H1 (cell line): ENCODE data around the gene SHROOM2. TPM values are rescaled to one million over a fixed set of nuclear protein-coding genes. Genes with fewer than 3 reads are reported as not detected.
A peak's percentile ranks its signal among the peaks of the same experiment; 100 is the strongest.

Experiments
- CTCF ChIA-PET: fragments of 300-600 bp; sonication (Branson Sonifier 250); formaldehyde crosslinking; loops from one replicate; lab custom pipeline; 2021; ENCODE audit not compliant: partially characterized antibody; lab: Charles Lee
- POLR2A ChIA-PET: fragments of 300-600 bp; sonication (Branson Sonifier 250); formaldehyde crosslinking; loops from one replicate; lab custom pipeline; 2021; ENCODE audit warnings: inconsistent platforms; ENCODE audit not compliant: partially characterized antibody; lab: Charles Lee
- DNase-seq, 2 experiments: peaks; one replicate each; pipeline versions ENCODE4 v3.0.0 to v3.0.0-alpha.2; 2010 to 2022; ENCODE audit warnings: low spot score in 2 of 2, low read depth in 1 of 2, mixed read lengths in 1 of 2
- FAIRE-seq: peaks from 2 replicates; lab custom pipeline; 2011; peaks lifted over from hg19 to GRCh38; lab: Jason Lieb, UNC
- H2AFZ ChIP-seq: 2 replicates; pipeline ENCODE4 v1.8.1; 2012; ENCODE audit warnings: low read length, inconsistent platforms
- H2AK5ac ChIP-seq: 2 replicates; pipeline ENCODE4 v1.6.1; 2013; ENCODE audit warnings: low read depth, low read length
- H2BK120ac ChIP-seq: replicated peaks from 2 replicates; pipeline ENCODE3; 2013; ENCODE audit warnings: low read depth, low read length, inconsistent platforms
- H2BK12ac ChIP-seq: 2 replicates; pipeline ENCODE4 v1.6.1; 2013; ENCODE audit warnings: low read depth, low read length
- H2BK15ac ChIP-seq: 2 replicates; pipeline ENCODE4 v1.6.1; 2013; ENCODE audit warnings: low read length
- H2BK20ac ChIP-seq: 2 replicates; pipeline ENCODE4 v1.6.1; 2013; ENCODE audit warnings: low read length
- H2BK5ac ChIP-seq: 2 replicates; pipeline ENCODE4 v1.6.1; 2013; ENCODE audit warnings: low read depth, low read length
- H3K14ac ChIP-seq: 2 replicates; pipeline ENCODE4 v1.6.1; 2013; ENCODE audit warnings: inconsistent platforms; ENCODE audit not compliant: insufficient read length
- H3K18ac ChIP-seq: 2 replicates; pipeline ENCODE4 v1.6.1; 2013; ENCODE audit warnings: low read length; ENCODE audit errors: extremely low read depth
- H3K23ac ChIP-seq: 2 replicates; pipeline ENCODE4 v1.6.1; 2013; ENCODE audit warnings: inconsistent platforms; ENCODE audit not compliant: insufficient read length
- H3K23me2 ChIP-seq: 2 replicates; pipeline ENCODE4 v1.6.1; 2013; ENCODE audit warnings: low read depth, low read length
- H3K27ac ChIP-seq: 2 replicates; pipeline ENCODE4 v1.6.1; 2011; ENCODE audit warnings: low read depth, low read length, inconsistent platforms
- H3K27me3 ChIP-seq, 4 experiments: replicated peaks in 1 of 4; 1 replicate in 1 of 4; 2 replicates in 3 of 4; pipeline versions ENCODE4 v1.6.1 to v1.8.1; 2011 to 2013; ENCODE audit warnings: low read length in 3 of 4, mild to moderate bottlenecking in 3 of 4, inconsistent platforms in 2 of 4, mixed read lengths in 2 of 4, moderate library complexity in 1 of 4; ENCODE audit not compliant: control insufficient read depth in 3 of 4, insufficient read depth in 3 of 4; ENCODE audit errors: extremely low read depth in 1 of 4
- H3K36me3 ChIP-seq, 4 experiments: 2 replicates each; pipeline versions ENCODE4 v1.6.1 to v1.8.1; 2011 to 2013; ENCODE audit warnings: mild to moderate bottlenecking in 4 of 4, low read length in 3 of 4, moderate library complexity in 2 of 4, control low read depth in 1 of 4, inconsistent platforms in 1 of 4; ENCODE audit not compliant: insufficient read depth in 4 of 4, control insufficient read depth in 2 of 4
- H3K4ac ChIP-seq: replicated peaks from 2 replicates; pipeline ENCODE3; 2013; ENCODE audit warnings: low read length, low read depth, mixed read lengths, inconsistent platforms; ENCODE audit not compliant: insufficient read length
- H3K4me1 ChIP-seq, 4 experiments: replicated peaks in 1 of 4; 1 replicate in 1 of 4; 2 replicates in 3 of 4; pipeline versions ENCODE4 v1.6.1 to v1.8.1; 2011 to 2013; ENCODE audit warnings: low read length in 3 of 4, inconsistent platforms in 2 of 4, mixed read lengths in 1 of 4; ENCODE audit not compliant: insufficient read depth in 4 of 4, control insufficient read depth in 3 of 4
- H3K4me2 ChIP-seq, 2 experiments: 2 replicates each; pipeline versions ENCODE4 v1.6.1 to v1.8.1; 2011 to 2013; ENCODE audit warnings: low read depth in 2 of 2, low read length in 2 of 2, control low read depth in 1 of 2, inconsistent platforms in 1 of 2, mild to moderate bottlenecking in 1 of 2; ENCODE audit not compliant: insufficient read depth in 1 of 2
- H3K4me3 ChIP-seq, 4 experiments: fragments of 200-600, 300-600 bp in 1 of 4; sonication (generic), shearing (Covaris generic), sonication (Bioruptor Twin) in 1 of 4; 2 replicates each; pipeline versions ENCODE4 v1.5.1 to v1.8.1; 2011 to 2016; ENCODE audit warnings: low read length in 4 of 4, low read depth in 3 of 4, control low read depth in 2 of 4, inconsistent platforms in 2 of 4, mild to moderate bottlenecking in 2 of 4, mixed read lengths in 1 of 4, moderate library complexity in 1 of 4; ENCODE audit not compliant: insufficient read depth in 2 of 4; ENCODE audit errors: extremely low read depth in 1 of 4
- H3K56ac ChIP-seq: replicated peaks from 2 replicates; pipeline ENCODE3; 2013; ENCODE audit warnings: low read depth, mild to moderate bottlenecking, mixed read lengths, low read length, inconsistent platforms; ENCODE audit not compliant: insufficient read length
- H3K79me1 ChIP-seq: 2 replicates; pipeline ENCODE4 v1.6.1; 2013; ENCODE audit warnings: low read depth, low read length, control low read depth
- H3K79me2 ChIP-seq, 2 experiments: 2 replicates each; pipeline versions ENCODE4 v1.6.1 to v1.8.1; 2012 to 2013; ENCODE audit warnings: low read length in 2 of 2, mild to moderate bottlenecking in 2 of 2, inconsistent platforms in 1 of 2; ENCODE audit not compliant: insufficient read depth in 2 of 2, control insufficient read depth in 1 of 2
- H3K9ac ChIP-seq, 4 experiments: replicated peaks in 1 of 4; 1 replicate in 1 of 4; 2 replicates in 3 of 4; pipeline versions ENCODE4 v1.6.1 to v1.8.1; 2011 to 2013; ENCODE audit warnings: low read depth in 3 of 4, low read length in 3 of 4, control low read depth in 2 of 4, mild to moderate bottlenecking in 2 of 4, moderate library complexity in 2 of 4, inconsistent platforms in 1 of 4; ENCODE audit errors: extremely low read depth in 1 of 4
- H3K9me3 ChIP-seq, 2 experiments: 2 replicates each; pipeline versions ENCODE4 v1.6.1 to v1.8.1; 2012 to 2013; ENCODE audit warnings: mild to moderate bottlenecking in 2 of 2, moderate library complexity in 2 of 2, control low read depth in 1 of 2, inconsistent platforms in 1 of 2, low read depth in 1 of 2, low read length in 1 of 2, mixed read lengths in 1 of 2; ENCODE audit not compliant: insufficient read depth in 2 of 2
- H4K20me1 ChIP-seq, 2 experiments: replicated peaks in 1 of 2; 2 replicates each; pipeline versions ENCODE3 to v1.8.1; 2011 to 2013; ENCODE audit warnings: inconsistent platforms in 2 of 2, low read length in 2 of 2, mild to moderate bottlenecking in 1 of 2; ENCODE audit not compliant: insufficient read depth in 2 of 2, control insufficient read depth in 1 of 2
- H4K5ac ChIP-seq: 2 replicates; pipeline ENCODE4 v1.6.1; 2013; ENCODE audit warnings: low read length, low read depth, mixed read lengths, inconsistent platforms; ENCODE audit not compliant: insufficient read length
- H4K8ac ChIP-seq: 2 replicates; pipeline ENCODE4 v1.8.0; 2013; ENCODE audit warnings: mild to moderate bottlenecking, moderate library complexity, low read length, inconsistent platforms; ENCODE audit not compliant: insufficient read depth; ENCODE audit errors: extremely low read depth
- H4K91ac ChIP-seq: replicated peaks from 2 replicates; pipeline ENCODE3; 2013; ENCODE audit warnings: low read length, mixed read lengths, inconsistent platforms; ENCODE audit not compliant: insufficient read length
- EGR1 ChIP-seq: IDR thresholded peaks from 2 replicates; pipeline ENCODE4 v1.6.1; 2011; ENCODE audit warnings: low read depth, low read length, borderline replicate concordance
- JUN ChIP-seq: IDR thresholded peaks from 2 replicates; pipeline ENCODE4 v1.6.1; 2011; ENCODE audit warnings: low read depth, mild to moderate bottlenecking, improper control_type of control experiment, low read length
- WGBS, 2 experiments: shearing (Covaris generic) in 1 of 2; methylation state at CpG; one replicate each; pipeline versions ENCODE4 v1.1.6 to v1.1.7; 2013 to 2015; ENCODE audit warnings: low lambda C conversion rate in 2 of 2, mixed read lengths in 2 of 2, inconsistent platforms in 1 of 2, low coverage in 1 of 2, missing lambda C conversion rate in 1 of 2; ENCODE audit not compliant: insufficient replicate concordance in 2 of 2, insufficient coverage in 1 of 2, insufficient read length in 1 of 2; ENCODE audit errors: extremely low coverage in 1 of 2, missing lambda C conversion rate in 1 of 2; 5-methylcytosine and 5-hydroxymethylcytosine counted together
- polyA plus RNA-seq, 7 experiments: library from polyadenylated mRNA; depleted of rRNA in 3 of 7; stranded (reverse) in 5 of 7; unstranded in 2 of 7; fragments of >200 nt in 5 of 7; fragments of 200-250 nt in 2 of 7; gene quantifications; 1 replicate in 5 of 7; 2 replicates in 1 of 7; 4 replicates in 1 of 7; pipeline versions ENCODE4 v1.2.1 to v1.2.3, GENCODE V29; 2011 to 2013; ENCODE audit warnings: missing spikeins in 2 of 7, mixed read lengths in 2 of 7
- total RNA-seq: library from RNA; stranded (reverse); fragmentation: NEBNext Ultra II Directional; extraction: Animal tissue kit (Norgen Biotek cat#: 25700); gene quantifications from 2 replicates; pipeline ENCODE4 v1.2.1, GENCODE V29; 2021

The SHROOM2 gene
- total and polyA plus RNA-seq, 2 of the 8 experiments (the other 6 are each of a cell fraction or from before 2014, with no cell fraction given), result 3.4 to 14.2 TPM

DNA sequence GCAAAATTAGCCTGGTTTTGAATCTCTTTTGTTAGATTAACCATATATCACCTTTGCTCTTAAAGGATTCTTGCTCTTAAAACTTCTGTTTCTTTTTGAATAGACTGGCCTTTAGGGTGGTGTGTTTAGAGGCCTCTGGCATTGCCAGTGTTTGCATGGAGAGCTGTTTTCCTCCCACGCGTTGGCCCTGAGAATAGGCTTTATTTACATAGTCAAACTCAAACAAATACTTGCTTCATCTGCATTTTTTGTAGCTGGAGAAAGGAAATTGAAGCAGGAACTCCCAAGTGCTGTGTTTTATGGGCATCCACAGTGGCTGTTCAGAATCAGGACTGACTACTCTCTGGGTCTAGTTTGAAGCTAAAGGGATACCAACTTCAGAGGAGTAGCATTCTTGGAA lies 2.7 kb downstream of the SHROOM2 start:
- H3K27ac ChIP-seq, result no peak overlapping the region; the same call in 1 of the 2 replicates
- no peak for DNase-seq
- H3K4ac ChIP-seq, result no peak overlapping the region
- H3K36me3 ChIP-seq, result no peaks in the 10 kb centered on the region
- no peak overlapping the region for H2BK20ac ChIP-seq
- no peak overlapping the region for H3K56ac ChIP-seq
- H3K23me2 ChIP-seq, result peaks cover 8% of the 10 kb centered on the region; the same call in 1 of the 2 replicates
- no peaks in the 10 kb centered on the region for H3K27me3 ChIP-seq
- no peak overlapping the region for H3K23ac ChIP-seq
- H3K4me3 ChIP-seq, result peak overlapping the region in 3 of 4 experiments; percentile 23 to 84 (median 23); a peak in 6 of 8 replicates
- no peak overlapping the region for H2AK5ac ChIP-seq
- H3K9me3 ChIP-seq, result no peaks in the 10 kb centered on the region
- ChIA-PET CTCF (no interaction called here), POLR2A (interaction anchor here (0.8 to 1.4 kb wide), 3 partner anchors 9 to 36 kb away, joined by 3 to 5 read pairs (median 4); partner anchors contain the start of gene GPR143)
- peak overlapping the region; percentile 66 to 92 for H3K4me2 ChIP-seq
- H2BK5ac ChIP-seq, result no peak overlapping the region
- no peaks in the 10 kb centered on the region; the same call in 1 of the 2 replicates for H3K79me1 ChIP-seq
- H3K14ac ChIP-seq, result no peak overlapping the region
- no peak overlapping the region for H2AFZ ChIP-seq
- H4K91ac ChIP-seq, result no peak overlapping the region
- H4K8ac ChIP-seq, result no peak overlapping the region
- no peak for FAIRE-seq
- H3K79me2 ChIP-seq, result peaks cover 0 to 69% of the 10 kb centered on the region in 2 experiments; a peak in 2 of 4 replicates
- peak overlapping the region; percentile 81; the same call in 1 of the 2 replicates for H2BK12ac ChIP-seq
- peaks cover 6 to 16% (median 13%) of the 10 kb centered on the region in 4 experiments; a peak in 6 of 7 replicates for H3K4me1 ChIP-seq
- peak; percentile 81 for TF ChIP-seq EGR1
- TF ChIP-seq JUN, result no peak
- no peak overlapping the region for H2BK120ac ChIP-seq
- H2BK15ac ChIP-seq, result no peak overlapping the region
- H4K5ac ChIP-seq, result no peak overlapping the region
- H3K18ac ChIP-seq, result no peak overlapping the region
- WGBS, 2 experiments, result 6% methylated on average over 2 of the region's 2 CpGs; no CpG with 5 or more reads in 1 of the 2 experiments
- H3K9ac ChIP-seq, result no peak overlapping the region; a peak in 1 of 7 replicates
- peaks cover 0 to 3% of the 10 kb centered on the region in 2 experiments for H4K20me1 ChIP-seq
